K562 (cell line): ENCODE results near the gene CLTA. TPM values are rescaled to one million over a fixed set of nuclear protein-coding genes. Genes with fewer than 3 reads are reported as not detected.

Experiments
- BRCA1 ChIP-seq, 2 experiments: fragments of 450-650 bp in 1 of 2; sonication (generic) in 1 of 2; formaldehyde crosslinking in 1 of 2; IDR thresholded peaks; 2 replicates each; pipeline versions ENCODE4 v1.5.0 to v1.6.1; 2017 to 2020; ENCODE audit warnings: mild to moderate bottlenecking in 1 of 2, missing genetic modification reagents in 1 of 2
- CHD4 ChIP-seq: fragments of 200-600 bp; sonication (generic); IDR thresholded peaks from 3 replicates; pipeline ENCODE4 v1.6.1; 2012; ENCODE audit warnings: low read depth, mild to moderate bottlenecking, mixed read lengths, low read length, inconsistent platforms; ENCODE audit not compliant: insufficient read depth, insufficient replicate concordance, poor library complexity, severe bottlenecking
- FOXK2 ChIP-seq, 2 experiments: fragments of 450-650 bp; IDR thresholded peaks in 1 of 2; conservative IDR thresholded peaks in 1 of 2; 2 replicates each; pipeline ENCODE4 v1.6.1; 2016; ENCODE audit warnings: low read depth in 2 of 2, mild to moderate bottlenecking in 1 of 2
- LARP7 ChIP-seq: fragments of 450-650 bp; IDR thresholded peaks from 2 replicates; pipeline ENCODE4 v1.6.1; 2016
- MAFF ChIP-seq: IDR thresholded peaks from 2 replicates; pipeline ENCODE4 v1.6.1; 2012; ENCODE audit warnings: low read length, improper control_type of control experiment
- MTF1 ChIP-seq: fragments of 250-450 bp; sonication (Bioruptor Pico); IDR thresholded peaks from 2 replicates; pipeline ENCODE4 v1.9.0; 2021; ENCODE audit warnings: moderate library complexity, mild to moderate bottlenecking, inconsistent platforms, borderline replicate concordance
- POLR3G ChIP-seq: IDR thresholded peaks from 2 replicates; pipeline ENCODE4 v1.6.1; 2011; ENCODE audit not compliant: insufficient read length, insufficient replicate concordance; ENCODE audit errors: extremely low read depth
- TFAM ChIP-seq: fragments of 250-450 bp; sonication (Bioruptor Pico); conservative IDR thresholded peaks from 2 replicates; pipeline ENCODE4 v1.5.0; 2021; ENCODE audit warnings: mild to moderate bottlenecking, moderate library complexity
- XRCC5 ChIP-seq: fragments of 200-400 bp; formaldehyde crosslinking; IDR thresholded peaks from 2 replicates; pipeline ENCODE4 v1.6.1; 2017; ENCODE audit warnings: low read depth, mild to moderate bottlenecking, low read length
- ZNF165 ChIP-seq: fragments of 250-450 bp; sonication (Bioruptor Pico); IDR thresholded peaks from 2 replicates; pipeline ENCODE4 v1.4.0; 2020; ENCODE audit warnings: borderline replicate concordance
- ZNF274 ChIP-seq: IDR thresholded peaks from 2 replicates; pipeline ENCODE4 v1.6.1; 2011; ENCODE audit warnings: low read depth, mild to moderate bottlenecking, low read length, moderate library complexity, borderline replicate concordance
- polyA plus RNA-seq, 8 experiments: library from polyadenylated mRNA; depleted of rRNA in 4 of 8; stranded (reverse) in 5 of 8; unstranded in 3 of 8; fragments of >200 nt; fragmentation: Nextera tagmentation in 2 of 8; fragmentation: Illumina TruSeq in 1 of 8; extraction: Ambion mirVana in 2 of 8; extraction: Trizol in 1 of 8; gene quantifications; 2 replicates each; pipeline versions ENCODE4 v1.2.1 to v1.2.3, GENCODE V29; 2011 to 2014; ENCODE audit warnings: inconsistent platforms in 1 of 8, missing spikeins in 1 of 8
- total RNA-seq, 7 experiments: library from RNA; depleted of rRNA in 6 of 7; stranded (reverse); fragments of >200 nt in 6 of 7; fragmentation: Illumina TruSeq in 2 of 7; extraction: Trizol in 2 of 7; gene quantifications; 2 replicates each; pipeline versions ENCODE4 v1.2.1 to v1.2.3, GENCODE V29; 2011 to 2021; ENCODE audit warnings: low replicate concordance in 1 of 7
- TF ChIP-seq, protein P1 (sequence below): IDR thresholded peaks from 3 replicates; pipeline ENCODE4 v1.6.1; 2011; ENCODE audit warnings: borderline replicate concordance, mild to moderate bottlenecking, moderate library complexity; ENCODE audit not compliant: insufficient read length; ENCODE audit errors: extremely low read depth
- TF ChIP-seq, protein P2 (sequence below): sonication (generic); formaldehyde crosslinking; IDR thresholded peaks from 2 replicates; pipeline ENCODE4 v1.8.1; 2023; ENCODE audit warnings: mild to moderate bottlenecking, missing genetic modification reagents
- TF ChIP-seq, protein P3 (sequence below): IDR thresholded peaks from 2 replicates; pipeline ENCODE4 v1.6.1; 2016; ENCODE audit warnings: missing genetic modification characterization, missing compliant biosample characterization
- TF ChIP-seq, protein P4 (sequence below): fragments of 250-450 bp; sonication (Bioruptor Pico); IDR thresholded peaks from 2 replicates; pipeline ENCODE4 v1.8.0; 2021; ENCODE audit warnings: moderate library complexity, mild to moderate bottlenecking, inconsistent platforms
- TF ChIP-seq, protein P5 (sequence below): fragments of 450-650 bp; IDR thresholded peaks from 2 replicates; pipeline ENCODE4 v1.6.1; 2016; ENCODE audit warnings: missing biosample characterization, missing genetic modification characterization
- TF ChIP-seq, protein P6 (sequence below): fragments of 450-650 bp; IDR thresholded peaks from one replicate; pipeline ENCODE4 v1.6.1; 2018; ENCODE audit warnings: mild to moderate bottlenecking, moderate library complexity; ENCODE audit not compliant: partially characterized antibody

CLTA gene
- total and polyA plus RNA-seq, 9 of the 15 experiments (the other 6 are each of a cell fraction or from before 2014, with no cell fraction given), result 37.8 to 219 (median 144) TPM

DNA sequence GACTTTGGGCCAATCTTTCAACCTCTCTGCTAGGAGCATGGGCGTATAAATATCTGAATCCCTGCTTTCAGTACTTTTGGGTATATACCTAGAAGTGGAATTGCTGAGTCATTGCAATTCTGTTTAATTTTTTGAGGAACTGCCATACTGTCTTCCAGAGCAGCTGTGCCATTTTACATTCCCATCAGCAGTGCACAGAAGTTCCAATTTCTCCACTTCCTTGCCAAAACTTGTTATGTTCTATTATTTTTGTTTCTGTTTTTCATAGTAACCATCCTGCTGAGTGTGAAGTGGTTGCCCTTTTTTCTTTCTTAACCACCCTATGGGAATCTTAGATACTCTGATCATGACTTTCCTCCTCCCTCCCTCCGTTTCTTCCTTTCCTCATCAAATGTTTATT lies 32.6 kb upstream of the CLTA start (continued):
- TF ChIP-seq, protein P1, sequence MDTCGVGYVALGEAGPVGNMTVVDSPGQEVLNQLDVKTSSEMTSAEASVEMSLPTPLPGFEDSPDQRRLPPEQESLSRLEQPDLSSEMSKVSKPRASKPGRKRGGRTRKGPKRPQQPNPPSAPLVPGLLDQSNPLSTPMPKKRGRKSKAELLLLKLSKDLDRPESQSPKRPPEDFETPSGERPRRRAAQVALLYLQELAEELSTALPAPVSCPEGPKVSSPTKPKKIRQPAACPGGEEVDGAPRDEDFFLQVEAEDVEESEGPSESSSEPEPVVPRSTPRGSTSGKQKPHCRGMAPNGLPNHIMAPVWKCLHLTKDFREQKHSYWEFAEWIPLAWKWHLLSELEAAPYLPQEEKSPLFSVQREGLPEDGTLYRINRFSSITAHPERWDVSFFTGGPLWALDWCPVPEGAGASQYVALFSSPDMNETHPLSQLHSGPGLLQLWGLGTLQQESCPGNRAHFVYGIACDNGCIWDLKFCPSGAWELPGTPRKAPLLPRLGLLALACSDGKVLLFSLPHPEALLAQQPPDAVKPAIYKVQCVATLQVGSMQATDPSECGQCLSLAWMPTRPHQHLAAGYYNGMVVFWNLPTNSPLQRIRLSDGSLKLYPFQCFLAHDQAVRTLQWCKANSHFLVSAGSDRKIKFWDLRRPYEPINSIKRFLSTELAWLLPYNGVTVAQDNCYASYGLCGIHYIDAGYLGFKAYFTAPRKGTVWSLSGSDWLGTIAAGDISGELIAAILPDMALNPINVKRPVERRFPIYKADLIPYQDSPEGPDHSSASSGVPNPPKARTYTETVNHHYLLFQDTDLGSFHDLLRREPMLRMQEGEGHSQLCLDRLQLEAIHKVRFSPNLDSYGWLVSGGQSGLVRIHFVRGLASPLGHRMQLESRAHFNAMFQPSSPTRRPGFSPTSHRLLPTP, result no peak
- TF ChIP-seq BRCA1 (IDR thresholded peaks at IDR 0.05), result no peak
- no peak for TF ChIP-seq BRCA1 (CRISPR knock-in tag; IDR thresholded peaks at IDR 0.05)
- TF ChIP-seq FOXK2 (conservative IDR thresholded peaks at IDR 0.05 in 1 of 2, IDR thresholded peaks at IDR 0.05 in 1 of 2; ENCODE audit: low read depth in 2 of 2), result no peak
- TF ChIP-seq, protein P2, sequence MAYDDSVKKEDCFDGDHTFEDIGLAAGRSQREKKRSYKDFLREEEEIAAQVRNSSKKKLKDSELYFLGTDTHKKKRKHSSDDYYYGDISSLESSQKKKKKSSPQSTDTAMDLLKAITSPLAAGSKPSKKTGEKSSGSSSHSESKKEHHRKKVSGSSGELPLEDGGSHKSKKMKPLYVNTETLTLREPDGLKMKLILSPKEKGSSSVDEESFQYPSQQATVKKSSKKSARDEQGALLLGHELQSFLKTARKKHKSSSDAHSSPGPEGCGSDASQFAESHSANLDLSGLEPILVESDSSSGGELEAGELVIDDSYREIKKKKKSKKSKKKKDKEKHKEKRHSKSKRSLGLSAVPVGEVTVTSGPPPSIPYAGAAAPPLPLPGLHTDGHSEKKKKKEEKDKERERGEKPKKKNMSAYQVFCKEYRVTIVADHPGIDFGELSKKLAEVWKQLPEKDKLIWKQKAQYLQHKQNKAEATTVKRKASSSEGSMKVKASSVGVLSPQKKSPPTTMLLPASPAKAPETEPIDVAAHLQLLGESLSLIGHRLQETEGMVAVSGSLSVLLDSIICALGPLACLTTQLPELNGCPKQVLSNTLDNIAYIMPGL (CRISPR knock-in tag), result no peak
- TF ChIP-seq, protein P3, sequence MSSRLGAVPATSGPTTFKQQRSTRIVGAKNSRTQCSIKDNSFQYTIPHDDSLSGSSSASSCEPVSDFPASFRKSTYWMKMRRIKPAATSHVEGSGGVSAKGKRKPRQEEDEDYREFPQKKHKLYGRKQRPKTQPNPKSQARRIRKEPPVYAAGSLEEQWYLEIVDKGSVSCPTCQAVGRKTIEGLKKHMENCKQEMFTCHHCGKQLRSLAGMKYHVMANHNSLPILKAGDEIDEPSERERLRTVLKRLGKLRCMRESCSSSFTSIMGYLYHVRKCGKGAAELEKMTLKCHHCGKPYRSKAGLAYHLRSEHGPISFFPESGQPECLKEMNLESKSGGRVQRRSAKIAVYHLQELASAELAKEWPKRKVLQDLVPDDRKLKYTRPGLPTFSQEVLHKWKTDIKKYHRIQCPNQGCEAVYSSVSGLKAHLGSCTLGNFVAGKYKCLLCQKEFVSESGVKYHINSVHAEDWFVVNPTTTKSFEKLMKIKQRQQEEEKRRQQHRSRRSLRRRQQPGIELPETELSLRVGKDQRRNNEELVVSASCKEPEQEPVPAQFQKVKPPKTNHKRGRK (tag), result no peak
- TF ChIP-seq LARP7, result no peak
- TF ChIP-seq, protein P4, sequence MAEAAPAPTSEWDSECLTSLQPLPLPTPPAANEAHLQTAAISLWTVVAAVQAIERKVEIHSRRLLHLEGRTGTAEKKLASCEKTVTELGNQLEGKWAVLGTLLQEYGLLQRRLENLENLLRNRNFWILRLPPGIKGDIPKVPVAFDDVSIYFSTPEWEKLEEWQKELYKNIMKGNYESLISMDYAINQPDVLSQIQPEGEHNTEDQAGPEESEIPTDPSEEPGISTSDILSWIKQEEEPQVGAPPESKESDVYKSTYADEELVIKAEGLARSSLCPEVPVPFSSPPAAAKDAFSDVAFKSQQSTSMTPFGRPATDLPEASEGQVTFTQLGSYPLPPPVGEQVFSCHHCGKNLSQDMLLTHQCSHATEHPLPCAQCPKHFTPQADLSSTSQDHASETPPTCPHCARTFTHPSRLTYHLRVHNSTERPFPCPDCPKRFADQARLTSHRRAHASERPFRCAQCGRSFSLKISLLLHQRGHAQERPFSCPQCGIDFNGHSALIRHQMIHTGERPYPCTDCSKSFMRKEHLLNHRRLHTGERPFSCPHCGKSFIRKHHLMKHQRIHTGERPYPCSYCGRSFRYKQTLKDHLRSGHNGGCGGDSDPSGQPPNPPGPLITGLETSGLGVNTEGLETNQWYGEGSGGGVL (CRISPR knock-in tag), result no peak
- no peak for TF ChIP-seq CHD4
- TF ChIP-seq XRCC5, result no peak
- TF ChIP-seq TFAM (CRISPR knock-in tag), result no peak
- peak; percentile 93 for TF ChIP-seq MAFF
- TF ChIP-seq, protein P5, sequence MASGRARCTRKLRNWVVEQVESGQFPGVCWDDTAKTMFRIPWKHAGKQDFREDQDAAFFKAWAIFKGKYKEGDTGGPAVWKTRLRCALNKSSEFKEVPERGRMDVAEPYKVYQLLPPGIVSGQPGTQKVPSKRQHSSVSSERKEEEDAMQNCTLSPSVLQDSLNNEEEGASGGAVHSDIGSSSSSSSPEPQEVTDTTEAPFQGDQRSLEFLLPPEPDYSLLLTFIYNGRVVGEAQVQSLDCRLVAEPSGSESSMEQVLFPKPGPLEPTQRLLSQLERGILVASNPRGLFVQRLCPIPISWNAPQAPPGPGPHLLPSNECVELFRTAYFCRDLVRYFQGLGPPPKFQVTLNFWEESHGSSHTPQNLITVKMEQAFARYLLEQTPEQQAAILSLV, result no peak
- no peak for TF ChIP-seq MTF1 (CRISPR knock-in tag)
- TF ChIP-seq, protein P6, sequence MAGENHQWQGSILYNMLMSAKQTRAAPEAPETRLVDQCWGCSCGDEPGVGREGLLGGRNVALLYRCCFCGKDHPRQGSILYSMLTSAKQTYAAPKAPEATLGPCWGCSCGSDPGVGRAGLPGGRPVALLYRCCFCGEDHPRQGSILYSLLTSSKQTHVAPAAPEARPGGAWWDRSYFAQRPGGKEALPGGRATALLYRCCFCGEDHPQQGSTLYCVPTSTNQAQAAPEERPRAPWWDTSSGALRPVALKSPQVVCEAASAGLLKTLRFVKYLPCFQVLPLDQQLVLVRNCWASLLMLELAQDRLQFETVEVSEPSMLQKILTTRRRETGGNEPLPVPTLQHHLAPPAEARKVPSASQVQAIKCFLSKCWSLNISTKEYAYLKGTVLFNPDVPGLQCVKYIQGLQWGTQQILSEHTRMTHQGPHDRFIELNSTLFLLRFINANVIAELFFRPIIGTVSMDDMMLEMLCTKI, result no peak
- no peak for TF ChIP-seq ZNF165 (CRISPR knock-in tag)
- no peak for TF ChIP-seq ZNF274
- TF ChIP-seq POLR3G, result no peak
